ENCODE results near the gene REC8. TPM values are rescaled to one million over a fixed set of nuclear protein-coding genes. Genes with fewer than 3 reads are reported as not detected.

The REC8 gene
- total RNA-seq, 1 donor from 2014 or later = 34.6 TPM

DNA sequence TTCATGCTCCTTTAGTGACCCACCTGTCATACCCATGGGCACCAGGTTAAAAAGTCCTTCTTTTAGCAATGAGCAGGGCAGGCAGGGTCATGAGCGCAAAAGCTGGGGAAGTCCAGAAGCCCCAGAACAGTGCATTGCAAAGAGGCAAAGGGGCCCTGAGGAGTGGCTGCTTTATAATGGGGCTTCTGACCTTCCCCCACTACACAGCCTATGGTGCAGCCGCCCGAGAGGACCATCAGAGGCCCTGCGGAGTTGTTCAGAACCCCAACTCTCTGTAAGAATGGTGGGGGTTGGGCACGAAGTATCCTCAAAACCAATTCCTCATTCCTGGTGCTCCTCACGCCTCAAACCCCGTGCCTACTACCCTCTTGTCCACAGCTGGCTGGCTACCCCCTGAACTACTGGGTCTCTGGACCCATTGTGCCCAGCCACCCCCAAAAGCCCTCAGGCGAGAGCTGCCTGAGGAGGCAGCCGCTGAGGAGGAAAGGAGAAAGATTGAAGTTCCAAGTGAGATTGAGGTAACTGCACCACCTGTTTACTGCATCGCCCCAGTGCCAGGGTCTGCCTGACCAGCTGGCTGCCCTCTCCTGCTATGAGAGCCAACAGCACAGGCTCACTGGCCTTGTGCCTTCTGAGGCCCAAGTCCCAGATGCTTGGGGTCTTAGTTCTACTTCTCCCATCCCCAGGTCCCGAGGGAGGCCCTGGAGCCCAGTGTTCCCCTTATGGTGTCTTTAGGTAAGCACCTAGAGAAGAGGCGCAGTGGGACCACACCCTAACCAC lies 6.7 kb downstream of the REC8 start:
- Histone ChIP-seq H4K20me1 (ENCODE audit: low read depth) (peaks cover 14% of the 10 kb centered on the region), H3K4me3 (no peak overlapping the region), H3K4me2 (no peak overlapping the region), H2AFZ (replicated peaks) (no peak overlapping the region), H3K4me1 (no peaks in the 10 kb centered on the region), H3K9me3 (ENCODE audit: low read depth) (no peaks in the 10 kb centered on the region), H3F3A (ENCODE audit: low read depth) (peaks cover 7% of the 10 kb centered on the region), H3K27me3 (no peaks in the 10 kb centered on the region), H3K9ac (no peak overlapping the region), H3K27ac (no peak overlapping the region), H3K79me2 (ENCODE audit: low read depth) (no peaks in the 10 kb centered on the region), H3K36me3 (no peaks in the 10 kb centered on the region)
- Mint-ChIP-seq H3K4me1 (peaks cover 3% of the 10 kb centered on the region), H3K27me3 (ENCODE audit: insufficient read depth, low read depth) (peaks cover 2% of the 10 kb centered on the region), H3K9me3 (no peaks in the 10 kb centered on the region), H3K4me3 (no peak overlapping the region), H3K27ac (no peak overlapping the region), H3K36me3 (peaks cover 18% of the 10 kb centered on the region)
- DNase-seq (ENCODE audit: low spot score) = no peak
- no peak for TF ChIP-seq EZH2 (IDR thresholded peaks at IDR 0.05)

DNA sequence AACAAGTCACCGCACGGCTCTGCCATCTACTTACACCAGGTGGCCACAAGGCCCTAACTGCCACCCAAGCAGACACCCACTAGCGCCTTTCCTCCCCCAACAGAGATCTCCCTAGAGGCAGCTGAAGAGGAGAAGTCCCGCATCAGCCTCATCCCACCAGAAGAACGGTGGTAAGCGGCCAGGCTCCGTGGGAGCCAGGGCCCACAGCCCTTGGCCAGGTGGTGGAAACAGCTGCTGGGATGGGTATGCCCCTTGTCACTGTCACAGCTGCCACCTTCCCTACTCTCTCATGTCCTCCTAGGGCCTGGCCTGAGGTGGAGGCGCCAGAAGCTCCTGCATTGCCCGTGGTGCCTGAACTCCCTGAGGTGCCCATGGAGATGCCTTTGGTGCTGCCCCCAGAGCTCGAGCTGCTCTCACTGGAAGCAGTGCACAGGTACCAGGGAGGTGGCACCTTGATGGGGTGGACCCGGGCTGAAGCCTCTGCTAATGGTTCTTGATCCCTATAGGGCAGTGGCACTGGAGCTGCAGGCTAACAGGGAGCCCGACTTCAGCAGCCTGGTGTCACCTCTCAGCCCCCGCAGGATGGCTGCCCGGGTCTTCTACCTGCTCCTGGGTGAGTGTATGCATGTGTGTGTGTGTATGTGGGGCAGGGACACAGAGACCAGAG lies 7.5 kb downstream of the REC8 start:
- H3K36me3 Mint-ChIP-seq = peaks cover 20% of the 10 kb centered on the region
- H3K4me2 ChIP-seq = no peak overlapping the region
- no peak for DNase-seq (ENCODE audit: low spot score)
- no peak overlapping the region for H3K4me3 ChIP-seq
- H3K4me3 Mint-ChIP-seq = no peak overlapping the region
- TF ChIP-seq EZH2 (IDR thresholded peaks at IDR 0.05) (no peak), EZH2phosphoT487 (IDR thresholded peaks at IDR 0.05) (no peak), CTCF (IDR thresholded peaks at IDR 0.05) (no peak)
- H3K27ac Mint-ChIP-seq = peak overlapping the region; percentile 79
- H3F3A ChIP-seq (ENCODE audit: low read depth) = peaks cover 7% of the 10 kb centered on the region
- no peaks in the 10 kb centered on the region for H3K9me3 ChIP-seq (ENCODE audit: low read depth)
- no peak overlapping the region for H3K9ac ChIP-seq
- H3K4me1 Mint-ChIP-seq = peaks cover 3% of the 10 kb centered on the region
- peaks cover 3% of the 10 kb centered on the region for H3K27me3 Mint-ChIP-seq (ENCODE audit: insufficient read depth, low read depth)
- H3K36me3 ChIP-seq = no peaks in the 10 kb centered on the region
- H3K9me3 Mint-ChIP-seq = no peaks in the 10 kb centered on the region
- H2AFZ ChIP-seq (replicated peaks) = no peak overlapping the region
- H4K20me1 ChIP-seq (ENCODE audit: low read depth) = peaks cover 14% of the 10 kb centered on the region
- H3K4me1 ChIP-seq = no peaks in the 10 kb centered on the region
- no peak overlapping the region for H3K27ac ChIP-seq
- H3K27me3 ChIP-seq = no peaks in the 10 kb centered on the region
- H3K79me2 ChIP-seq (ENCODE audit: low read depth) = no peaks in the 10 kb centered on the region

DNA sequence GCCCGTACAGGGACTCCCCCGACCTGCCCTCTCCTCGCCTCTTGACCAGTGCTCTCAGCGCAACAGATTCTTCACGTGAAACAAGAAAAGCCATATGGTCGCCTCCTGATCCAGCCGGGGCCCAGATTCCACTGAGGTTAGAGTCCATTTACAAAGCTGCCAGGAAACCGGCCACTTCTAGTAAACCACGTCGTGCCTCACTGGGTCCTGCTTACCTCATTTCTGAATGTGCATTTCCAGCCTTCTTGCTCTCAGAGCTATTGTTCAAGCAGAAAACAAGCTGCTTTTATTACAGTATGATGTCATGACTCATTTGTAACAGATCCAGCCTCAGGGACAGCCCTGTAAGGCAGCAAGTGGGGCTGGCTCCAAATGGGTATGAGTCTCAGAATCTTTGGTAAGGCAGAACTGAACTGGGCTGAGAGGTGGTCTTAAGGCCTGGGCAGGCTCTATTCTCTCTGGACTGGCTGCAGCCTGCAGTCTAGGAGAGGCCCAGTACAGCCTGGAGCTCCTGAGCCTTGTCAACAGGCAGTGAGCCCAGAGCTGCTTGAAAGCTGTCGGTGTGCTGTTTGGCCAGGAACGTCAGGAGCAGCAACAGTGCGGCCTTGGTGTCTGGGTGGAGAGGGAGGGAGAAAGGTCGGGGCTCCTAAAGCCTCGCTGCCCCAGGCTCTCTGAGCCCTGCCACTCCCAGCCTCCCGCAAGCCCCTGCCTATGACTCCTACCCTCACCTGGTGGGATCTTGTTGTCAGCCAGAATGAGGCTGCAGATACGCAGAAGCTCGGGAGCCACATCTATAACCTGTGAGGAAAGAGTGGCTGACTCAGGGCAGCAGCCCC lies 8.3 kb downstream of the REC8 start:
- Histone ChIP-seq H3K4me1 (no peaks in the 10 kb centered on the region), H3F3A (ENCODE audit: low read depth) (peaks cover 7% of the 10 kb centered on the region), H3K9me3 (ENCODE audit: low read depth) (no peaks in the 10 kb centered on the region), H3K79me2 (ENCODE audit: low read depth) (no peaks in the 10 kb centered on the region), H3K4me3 (no peak overlapping the region), H3K4me2 (no peak overlapping the region), H3K27ac (no peak overlapping the region), H3K36me3 (no peaks in the 10 kb centered on the region), H4K20me1 (ENCODE audit: low read depth) (peaks cover 14% of the 10 kb centered on the region), H2AFZ (replicated peaks) (no peak overlapping the region), H3K27me3 (no peaks in the 10 kb centered on the region), H3K9ac (no peak overlapping the region)
- no peak for DNase-seq (ENCODE audit: low spot score)
- TF ChIP-seq EZH2phosphoT487 (IDR thresholded peaks at IDR 0.05) (no peak), EZH2 (IDR thresholded peaks at IDR 0.05) (no peak), CTCF (IDR thresholded peaks at IDR 0.05) (no peak)
- Mint-ChIP-seq H3K27ac (no peak overlapping the region), H3K9me3 (no peaks in the 10 kb centered on the region), H3K36me3 (peaks cover 21% of the 10 kb centered on the region), H3K4me1 (no peaks in the 10 kb centered on the region), H3K27me3 (ENCODE audit: insufficient read depth, low read depth) (peaks cover 3% of the 10 kb centered on the region), H3K4me3 (peak overlapping the region; percentile 4)

Data from neural progenitor cell (in vitro differentiated cells).